Hematopoietic multipotent progenitor cell treated with erythropoietin and hydrocortisone succinate and interleukin-3 and kit ligand, for 6 days (in vitro differentiated cells): ENCODE data around the gene ZNF44.
A peak's percentile ranks its signal among the peaks of the same experiment; 100 is the strongest.
"Not testable (repeated sequence)": the region's sequence is repeated elsewhere in the genome, so short reads cannot be mapped to it uniquely, and the experiment has no call there.

Source experiments
- DNase-seq: peaks from one replicate; pipeline ENCODE4 v3.0.0-alpha.2; 2015

Gene ZNF44

DNA sequence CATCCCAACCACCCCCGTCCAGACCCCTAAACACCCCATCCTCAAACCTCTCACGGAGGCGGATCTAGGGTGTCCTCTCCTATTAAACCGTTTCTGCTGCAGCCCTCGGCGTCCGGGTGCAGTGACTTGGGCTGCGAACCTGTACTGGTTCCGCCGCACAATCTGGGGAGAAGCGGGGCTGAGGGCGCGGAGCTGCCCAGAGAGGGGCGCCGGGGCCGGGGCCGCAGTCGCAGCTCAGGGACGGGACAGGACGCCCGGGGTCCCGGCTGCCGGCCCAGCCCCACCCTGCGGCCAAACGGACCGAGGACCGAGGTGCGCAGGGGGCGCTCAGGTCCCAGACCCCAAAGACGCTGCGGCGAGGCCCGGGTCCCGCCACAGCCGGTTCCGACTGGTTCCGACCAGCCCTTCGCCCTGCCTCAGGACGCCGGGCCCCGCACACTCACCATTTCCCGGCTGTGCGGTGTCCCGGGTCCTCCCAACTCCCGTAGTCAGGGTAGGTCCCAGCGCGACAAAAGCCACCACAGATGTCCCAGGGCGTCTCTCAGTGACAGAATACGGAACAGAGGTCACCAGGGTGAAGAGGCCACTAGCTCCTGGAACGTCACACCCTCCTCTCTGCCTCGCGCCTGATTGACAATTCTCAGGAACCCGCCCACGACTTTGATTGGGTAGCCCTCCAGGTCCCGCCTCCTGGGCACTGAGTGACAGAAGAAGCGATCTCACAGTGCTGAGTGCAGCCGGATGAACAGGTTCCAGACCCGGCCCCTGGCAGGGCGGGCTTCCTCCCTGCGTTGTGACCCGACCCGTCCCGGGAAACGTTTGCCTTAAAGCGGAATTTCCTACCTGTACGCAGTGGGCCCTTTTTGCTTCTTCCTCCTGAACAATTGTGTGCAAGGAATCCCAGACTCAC, at the start of gene ZNF44:
ZNF44 (minus strand) TSS at position 635 of the 910 bp plus-strand sequence; CDS start at position 446, 189 bp downstream.
- DNase-seq: peak; percentile 99

DNA sequence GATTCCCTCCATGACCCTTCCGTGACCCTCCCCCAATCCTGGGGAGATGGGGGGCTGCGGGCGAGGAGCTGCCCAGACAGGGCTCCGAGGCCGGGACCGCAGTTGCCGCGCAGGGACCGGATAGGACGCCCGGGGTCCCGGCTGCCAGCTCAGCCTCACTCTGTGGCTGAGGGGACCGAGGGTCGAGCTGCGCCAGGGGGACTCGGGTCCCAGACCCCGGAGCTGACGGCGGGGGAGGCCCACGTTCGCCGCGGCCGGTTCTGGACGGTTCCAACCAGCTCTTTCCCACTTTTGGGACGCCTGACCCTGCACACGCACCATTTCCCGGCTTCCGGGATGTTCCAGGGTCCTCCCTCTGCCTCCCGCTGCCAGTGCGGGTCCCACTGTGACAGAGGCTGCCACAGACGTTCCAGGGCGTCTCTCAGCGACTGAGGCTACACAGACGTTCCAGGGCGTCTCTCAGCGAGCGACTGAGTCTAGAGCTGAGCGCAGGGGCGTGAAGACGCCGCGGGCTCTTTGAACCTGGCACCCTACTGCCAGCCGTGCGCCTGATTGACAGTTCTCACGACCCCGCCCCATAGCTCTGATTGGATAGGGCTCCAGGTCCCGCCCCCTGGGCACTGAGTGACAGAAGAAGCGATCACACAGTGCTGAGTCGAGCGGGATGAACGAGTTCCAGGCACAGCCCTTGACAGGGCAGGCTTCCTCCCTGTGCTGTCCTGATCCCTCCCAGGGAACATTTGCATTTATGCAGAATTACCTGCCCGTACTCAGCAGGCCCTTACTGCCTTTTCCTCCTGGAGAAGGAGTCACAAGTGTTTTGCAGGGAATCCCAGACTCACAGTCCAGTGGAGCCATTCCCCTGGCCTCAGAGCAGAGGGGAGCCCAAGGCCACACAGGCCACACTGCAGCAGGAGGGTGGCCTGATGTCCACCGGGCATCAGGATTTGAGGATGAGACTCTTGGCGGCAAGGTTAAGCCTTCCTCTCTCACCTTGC, 38.8 kb upstream of the ZNF44 start, which contains the start of gene ZNF563:
ZNF563 (minus strand) TSS at position 472 of the 998 bp plus-strand sequence; CDS start at position 321, 151 bp downstream.
- peak; percentile 98 for DNase-seq

GRCh38 chr19:12331211-12331941, 36.7 kb upstream of the ZNF44 start:
- peak; percentile 92 for DNase-seq

- no peak for DNase-seq
Observed at GRCh38 chr19:12330340-12330739, 35.7 kb upstream of the ZNF44 start.

DNA sequence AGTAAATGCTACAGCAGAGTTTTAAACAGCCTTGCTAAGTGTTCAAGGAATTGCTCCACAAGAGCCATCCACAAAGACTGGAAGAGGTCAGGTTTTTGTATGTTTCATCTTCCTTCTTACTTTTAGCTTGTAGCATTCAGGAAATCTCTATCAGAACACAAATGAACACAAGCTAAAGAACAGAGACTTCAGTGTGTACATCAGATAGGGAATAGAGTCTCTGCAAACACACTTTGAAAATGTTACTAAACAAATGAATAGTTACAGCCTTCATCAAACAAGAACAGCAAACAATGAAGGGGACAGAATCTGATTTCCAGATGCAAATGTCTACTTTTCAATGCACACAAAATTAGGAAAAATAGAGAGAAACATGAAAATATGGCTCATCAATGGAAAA, 31.0 kb upstream of the ZNF44 start:
- DNase-seq: no peak

- no peak for DNase-seq
Observed at GRCh38 chr19:12318782-12319413, 24.2 kb upstream of the ZNF44 start.

DNA sequence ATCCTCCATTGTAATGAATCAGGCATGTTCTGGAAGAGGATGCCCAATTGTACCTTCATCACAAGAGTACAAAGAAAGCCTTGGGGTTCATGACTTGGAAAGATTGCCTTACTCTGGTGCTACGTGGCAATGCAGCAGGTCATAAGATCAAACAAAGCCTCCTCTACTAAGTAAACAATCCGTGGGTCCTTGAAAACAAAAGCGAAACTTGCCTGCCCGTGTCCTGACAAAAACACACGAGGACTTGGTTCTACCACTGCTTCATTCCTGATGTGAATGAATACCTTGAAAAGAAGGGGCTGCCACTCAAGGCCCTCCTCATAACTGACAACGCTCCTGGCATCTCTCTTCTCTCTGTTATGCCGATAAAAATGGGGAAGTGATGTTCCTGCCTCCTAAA, 19.9 kb upstream of the ZNF44 start:
- DNase-seq: no peak

- not testable (repeated sequence) for DNase-seq
Observed at GRCh38 chr19:12308891-12309290, 14.2 kb upstream of the ZNF44 start.

DNA sequence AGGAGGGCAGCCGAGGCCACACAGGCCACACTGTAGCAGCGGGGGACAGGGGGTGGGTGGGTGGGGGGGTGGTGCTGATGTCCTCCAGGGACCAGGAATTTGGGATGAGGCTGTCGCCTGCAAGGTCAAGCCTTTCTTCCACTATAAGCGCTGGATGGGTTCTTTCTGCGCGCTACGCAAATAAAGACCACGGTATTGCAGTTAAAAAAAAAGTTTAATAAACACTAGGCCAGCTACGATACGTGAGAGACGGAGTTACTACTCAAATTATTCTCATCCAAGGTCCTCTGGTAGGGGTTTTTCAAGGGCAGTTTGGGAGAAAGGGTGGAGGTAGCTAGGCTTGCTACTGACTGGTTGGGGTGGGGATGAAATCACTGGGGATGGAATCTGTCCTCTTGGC, 508 bp upstream of the ZNF44 start:
- peak; percentile 26 for DNase-seq

DNA sequence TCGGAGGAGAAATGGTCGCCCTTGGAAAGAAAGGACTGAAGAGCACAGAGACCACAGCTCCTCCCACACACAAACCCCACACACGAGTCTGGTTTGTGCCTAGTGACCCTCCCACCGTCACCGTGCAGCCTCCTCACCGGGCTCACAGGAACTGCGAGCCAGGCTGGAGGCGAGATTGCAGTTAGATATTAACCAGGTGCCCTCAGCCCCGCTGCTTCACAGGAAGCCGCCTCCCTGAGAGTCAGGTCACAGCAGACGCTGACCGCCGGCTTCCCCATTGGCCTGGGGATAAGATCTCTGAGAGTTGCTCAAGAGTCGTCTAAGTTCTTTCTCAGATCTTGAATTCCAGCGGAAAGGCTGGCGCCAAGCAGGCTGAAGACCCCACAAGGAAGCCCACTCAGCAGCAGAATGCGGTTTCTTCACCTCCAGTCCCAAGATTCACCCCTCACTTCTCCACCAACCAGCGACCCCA, 870 bp downstream of the ZNF44 start:
- peak; percentile 85 for DNase-seq

DNA sequence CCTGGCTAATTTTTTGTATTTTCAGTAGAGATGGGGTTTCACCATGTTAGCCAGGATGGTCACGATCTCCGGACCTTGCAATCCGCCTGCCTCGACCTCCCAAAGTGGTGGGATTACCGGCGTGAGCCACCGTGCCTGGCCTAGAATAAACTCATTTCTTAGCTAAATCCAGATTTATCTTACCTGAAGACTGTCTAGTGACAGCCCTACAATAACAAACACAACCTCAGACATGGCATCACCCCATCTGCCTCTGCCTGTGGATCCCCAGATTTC, 5.0 kb downstream of the ZNF44 start:
- no peak for DNase-seq

GRCh38 chr19:12287958-12288500, 6.7 kb downstream of the ZNF44 start:
- no peak for DNase-seq

DNA sequence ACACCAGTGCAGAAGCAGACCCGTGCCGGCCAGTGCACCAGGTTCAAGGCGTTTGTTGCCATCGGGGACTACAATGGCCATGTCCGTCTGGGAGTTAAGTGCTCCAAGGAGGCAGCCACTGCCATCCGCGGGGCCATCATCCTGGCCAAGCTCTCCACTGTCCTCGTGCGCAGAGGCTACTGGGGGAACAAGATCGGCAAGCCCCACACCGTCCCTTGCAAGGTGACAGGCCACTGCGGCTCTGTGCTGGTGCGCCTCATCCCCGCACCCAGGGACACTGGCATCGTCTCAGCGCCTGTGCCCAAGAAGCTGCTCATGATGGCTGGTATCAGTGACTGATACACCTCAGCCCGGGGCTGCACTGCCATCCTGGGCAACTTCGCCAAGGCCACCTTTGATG, 10.1 kb downstream of the ZNF44 start:
- DNase-seq: no peak

DNA sequence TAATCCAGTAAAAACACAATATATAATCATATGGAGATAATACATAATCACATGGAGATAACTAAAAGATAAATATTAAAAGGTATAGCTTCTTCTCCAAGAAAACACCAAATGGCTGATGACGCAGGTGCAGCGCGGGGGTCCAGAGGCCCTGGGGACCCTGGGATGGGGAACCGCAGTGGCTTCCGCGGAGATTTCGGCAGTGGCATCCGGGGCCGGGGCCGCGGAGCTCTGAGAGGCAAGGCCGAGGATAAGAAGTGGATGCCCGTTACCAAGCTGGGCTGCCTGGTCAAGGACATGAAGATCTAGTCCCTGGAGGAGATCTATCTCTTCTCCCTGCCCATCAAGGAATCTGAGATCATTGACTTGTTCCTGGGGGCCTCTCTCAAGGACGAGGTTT, 10.5 kb downstream of the ZNF44 start:
- no peak for DNase-seq

DNA sequence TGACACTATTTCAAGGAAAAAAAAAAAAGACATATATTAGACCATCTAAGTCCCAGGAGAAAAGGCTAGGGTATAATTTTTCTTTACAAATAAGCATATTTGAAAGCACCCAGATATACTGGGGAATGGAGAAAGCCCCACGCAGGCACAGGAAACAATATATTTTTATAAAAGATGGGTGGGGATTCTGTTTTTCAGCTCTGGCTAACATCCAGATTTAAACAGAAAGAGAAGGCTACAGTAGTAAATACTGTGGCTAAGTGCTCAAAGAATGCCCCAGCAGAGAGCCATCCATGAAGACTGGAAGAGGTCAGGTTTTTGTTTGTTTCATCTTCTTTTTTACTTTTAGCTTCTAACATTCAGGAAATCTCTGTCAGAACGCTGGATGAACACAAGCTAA, 16.0 kb downstream of the ZNF44 start:
- no peak for DNase-seq

- DNase-seq: no peak
Observed at GRCh38 chr19:12272980-12273901, 21.4 kb downstream of the ZNF44 start.

DNA sequence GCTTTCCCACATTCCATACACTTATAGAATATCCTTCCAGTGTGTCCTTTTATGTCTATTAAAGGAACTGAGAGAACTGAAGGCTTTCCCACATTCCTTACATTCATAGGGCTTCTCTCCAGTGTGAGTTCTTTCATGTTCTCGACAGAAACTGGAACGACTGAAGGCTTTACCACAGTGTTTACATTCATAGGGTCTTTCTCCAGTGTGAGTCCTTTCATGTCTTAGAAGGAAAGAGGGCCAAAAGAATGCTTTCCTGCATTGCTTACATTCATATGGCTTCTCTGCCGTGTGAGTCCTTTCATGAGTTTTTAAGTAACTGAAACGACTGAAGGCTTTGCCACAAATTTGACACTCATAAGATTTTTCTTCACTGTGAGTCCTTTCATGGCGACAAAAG, 22.3 kb downstream of the ZNF44 start:
- no peak for DNase-seq

GRCh38 chr19:12270854-12271253, 23.8 kb downstream of the ZNF44 start:
- DNase-seq: no peak

DNA sequence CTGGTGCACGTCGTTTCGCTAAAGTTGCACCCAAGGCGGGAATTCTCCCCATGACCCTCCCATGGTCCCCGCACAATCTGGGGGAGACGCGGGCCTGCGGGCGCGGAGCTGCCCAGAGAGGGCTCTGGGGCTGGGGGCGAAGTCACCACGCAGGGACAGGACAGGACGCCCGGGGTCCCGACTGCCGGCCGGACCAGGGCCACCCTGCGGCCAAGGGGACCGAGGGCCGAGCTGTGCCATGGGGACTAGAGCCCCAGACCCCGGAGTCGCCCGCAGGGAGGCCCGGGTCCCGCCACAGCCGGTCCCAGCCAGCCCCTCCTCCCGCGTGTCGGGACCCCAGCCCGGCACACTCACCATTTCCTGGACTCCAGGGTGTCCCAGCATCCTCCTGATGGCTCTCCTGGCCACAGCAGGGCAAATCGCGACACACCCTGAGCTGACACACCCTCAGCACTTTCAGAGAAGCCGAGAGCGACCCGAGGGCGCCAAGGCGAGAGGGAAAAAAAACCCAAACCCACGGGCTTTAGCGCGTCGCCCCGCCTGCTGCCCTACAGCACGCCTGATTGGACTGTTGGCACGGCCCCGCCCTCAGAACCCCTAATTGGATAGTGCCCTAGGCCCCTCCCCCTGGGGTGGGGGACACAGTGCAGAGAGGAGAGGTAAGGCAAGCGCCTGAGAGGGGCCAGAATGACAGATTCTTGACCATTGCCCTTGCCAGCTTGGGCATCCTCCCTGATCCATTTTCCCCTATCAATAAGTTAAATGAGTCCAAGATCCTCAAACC, 28.6 kb downstream of the ZNF44 start:
- no peak for DNase-seq

DNA sequence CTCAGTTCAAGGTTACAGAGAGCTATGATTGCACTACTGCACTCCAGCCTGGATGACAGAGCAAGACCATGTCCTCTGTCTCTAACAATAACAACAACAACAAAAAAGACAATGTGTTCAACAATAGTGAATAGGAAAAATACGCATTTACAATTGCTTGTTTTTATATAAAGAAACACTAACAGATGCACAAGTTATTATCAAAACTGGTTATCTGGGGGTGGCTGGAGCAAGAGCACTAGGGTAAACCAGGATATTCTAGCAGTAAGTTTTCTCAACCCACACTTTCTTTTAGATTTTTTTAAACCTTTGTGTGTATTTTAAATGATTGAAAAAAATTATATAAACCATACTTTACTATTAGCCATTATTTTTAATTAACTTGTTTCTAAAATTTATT, 33.1 kb downstream of the ZNF44 start:
- DNase-seq: no peak
